Neural cell (in vitro differentiated cells): Measurements from ENCODE around the gene C1RL.

Experiments used
- POLR2AphosphoS5 ChIP-seq: IDR thresholded peaks from 2 replicates; pipeline ENCODE4 v1.6.1; 2012
- RAD21 ChIP-seq: fragments of 450-650 bp; conservative IDR thresholded peaks from 2 replicates; pipeline ENCODE4 v1.6.1; 2014; ENCODE audit warnings: antibody characterized with exemption, mild to moderate bottlenecking, moderate library complexity
- TF ChIP-seq, protein P1 (sequence below): fragments of 450-650 bp; IDR thresholded peaks from 2 replicates; pipeline ENCODE4 v1.5.1; 2014; ENCODE audit warnings: antibody characterized with exemption, mild to moderate bottlenecking, moderate library complexity; ENCODE audit not compliant: poor library complexity, severe bottlenecking

GRCh38 chr12:7157391-7157790, 48.4 kb upstream of the C1RL start:
- TF ChIP-seq, protein P1, sequence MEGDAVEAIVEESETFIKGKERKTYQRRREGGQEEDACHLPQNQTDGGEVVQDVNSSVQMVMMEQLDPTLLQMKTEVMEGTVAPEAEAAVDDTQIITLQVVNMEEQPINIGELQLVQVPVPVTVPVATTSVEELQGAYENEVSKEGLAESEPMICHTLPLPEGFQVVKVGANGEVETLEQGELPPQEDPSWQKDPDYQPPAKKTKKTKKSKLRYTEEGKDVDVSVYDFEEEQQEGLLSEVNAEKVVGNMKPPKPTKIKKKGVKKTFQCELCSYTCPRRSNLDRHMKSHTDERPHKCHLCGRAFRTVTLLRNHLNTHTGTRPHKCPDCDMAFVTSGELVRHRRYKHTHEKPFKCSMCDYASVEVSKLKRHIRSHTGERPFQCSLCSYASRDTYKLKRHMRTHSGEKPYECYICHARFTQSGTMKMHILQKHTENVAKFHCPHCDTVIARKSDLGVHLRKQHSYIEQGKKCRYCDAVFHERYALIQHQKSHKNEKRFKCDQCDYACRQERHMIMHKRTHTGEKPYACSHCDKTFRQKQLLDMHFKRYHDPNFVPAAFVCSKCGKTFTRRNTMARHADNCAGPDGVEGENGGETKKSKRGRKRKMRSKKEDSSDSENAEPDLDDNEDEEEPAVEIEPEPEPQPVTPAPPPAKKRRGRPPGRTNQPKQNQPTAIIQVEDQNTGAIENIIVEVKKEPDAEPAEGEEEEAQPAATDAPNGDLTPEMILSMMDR, result no peak
- TF ChIP-seq POLR2AphosphoS5 (no peak), RAD21 (no peak)
